Stimulated activated CD4-positive, alpha-beta T cell treated with anti-CD3 and anti-CD28 coated beads, Interleukin-15, amount 100 ng/mL, for 24 hours (primary cell): ENCODE data around the gene ARV1.
"Not testable (repeated sequence)": the region's sequence is repeated elsewhere in the genome, so short reads cannot be mapped to it uniquely, and the experiment has no call there.

Experiments
- DNase-seq: peaks from one replicate; pipeline ENCODE4 v3.0.0-alpha.2; 2020

ARV1 gene

GRCh38 chr1:230976825-230977747 lies 1.8 kb upstream of the ARV1 start:
- peak; percentile 14 for DNase-seq

- peak; percentile 54 for DNase-seq
These were observed 968 bp upstream of the ARV1 start for GRCh38 chr1:230977761-230978490.

- no peak for DNase-seq
These were observed 459 bp downstream of the ARV1 start for GRCh38 chr1:230979389-230979716.

- DNase-seq, result no peak
These were observed 1.1 kb downstream of the ARV1 start for GRCh38 chr1:230979952-230980351.

- no peak for DNase-seq
These were observed 3.8 kb downstream of the ARV1 start for GRCh38 chr1:230982696-230983095.

GRCh38 chr1:230983811-230984210 lies 4.9 kb downstream of the ARV1 start:
- DNase-seq, result no peak

GRCh38 chr1:230984622-230985515 lies 6.0 kb downstream of the ARV1 start:
- not testable (repeated sequence) for DNase-seq

GRCh38 chr1:230985711-230986110 lies 6.8 kb downstream of the ARV1 start:
- DNase-seq, result no peak

- DNase-seq, result no peak
These were observed 8.1 kb downstream of the ARV1 start for GRCh38 chr1:230986976-230987375.

GRCh38 chr1:230987448-230987847 lies 8.6 kb downstream of the ARV1 start:
- DNase-seq, result no peak

GRCh38 chr1:230992100-230992774 lies 13.3 kb downstream of the ARV1 start:
- DNase-seq, result no peak

- no peak for DNase-seq
These were observed 16.0 kb downstream of the ARV1 start for GRCh38 chr1:230994860-230995259.

GRCh38 chr1:231000201-231000600 lies 21.3 kb downstream of the ARV1 start:
- DNase-seq, result no peak

GRCh38 chr1:231000639-231001038 lies 21.7 kb downstream of the ARV1 start:
- DNase-seq, result no peak

GRCh38 chr1:231001892-231002291 lies 23.0 kb downstream of the ARV1 start:
- DNase-seq, result no peak

- not testable (repeated sequence) for DNase-seq
These were observed 28.6 kb downstream of the ARV1 start for GRCh38 chr1:231007535-231007934.

- DNase-seq, result no peak
These were observed 32.5 kb downstream of the ARV1 start for GRCh38 chr1:231011360-231011759.

- DNase-seq, result no peak
These were observed 33.1 kb downstream of the ARV1 start for GRCh38 chr1:231011963-231012362.

GRCh38 chr1:231013391-231014015 lies 34.6 kb downstream of the ARV1 start:
- DNase-seq, result no peak

- DNase-seq, result no peak
These were observed 37.3 kb downstream of the ARV1 start for GRCh38 chr1:231016234-231016633.

- DNase-seq, result no peak
These were observed 38.1 kb downstream of the ARV1 start for GRCh38 chr1:231016966-231017365.

- DNase-seq, result no peak
These were observed 40.8 kb downstream of the ARV1 start for GRCh38 chr1:231019711-231020110.
